Limb (tissue), 2 donors: Measurements from ENCODE around the gene ANKRD34A.

Source experiments
- DNase-seq, 2 donors: peaks; one replicate each; pipeline ENCODE4 v3.0.0-alpha.2; 2016; ENCODE audit errors: extremely low spot score in 2 of 2

ANKRD34A gene

GRCh38 chr1:145991735-145992412 lies 27.5 kb upstream of the ANKRD34A start:
- no peak for DNase-seq

DNA sequence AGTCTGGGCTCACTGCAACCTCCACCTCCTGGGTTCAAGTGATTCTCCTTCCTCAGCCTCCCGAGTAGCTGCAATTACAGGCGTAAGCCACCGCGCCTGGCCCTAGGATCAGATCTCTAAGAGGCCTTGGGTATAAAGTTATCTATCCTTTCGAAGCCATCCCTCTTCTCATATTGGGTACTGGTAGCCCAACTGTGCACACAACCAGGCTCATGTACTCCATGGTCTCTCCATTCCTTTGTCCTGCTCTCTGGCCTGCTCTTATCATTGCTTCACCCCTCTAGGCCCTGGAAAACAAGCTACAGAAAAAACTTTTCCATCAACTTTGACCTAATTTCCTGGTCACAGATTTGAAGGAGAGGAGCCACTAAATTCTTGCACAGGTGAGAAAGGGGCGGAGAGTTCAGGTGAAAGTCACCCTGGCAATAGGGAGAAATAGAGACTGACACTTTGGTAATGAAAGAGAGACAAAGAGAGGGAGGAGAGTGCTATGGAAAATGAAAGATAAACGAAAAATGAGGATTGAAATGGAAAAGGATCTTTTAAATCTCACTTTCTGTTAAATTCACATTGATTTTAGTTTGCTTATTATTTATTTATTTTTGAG lies 26.0 kb upstream of the ANKRD34A start:
- DNase-seq: no peak

DNA sequence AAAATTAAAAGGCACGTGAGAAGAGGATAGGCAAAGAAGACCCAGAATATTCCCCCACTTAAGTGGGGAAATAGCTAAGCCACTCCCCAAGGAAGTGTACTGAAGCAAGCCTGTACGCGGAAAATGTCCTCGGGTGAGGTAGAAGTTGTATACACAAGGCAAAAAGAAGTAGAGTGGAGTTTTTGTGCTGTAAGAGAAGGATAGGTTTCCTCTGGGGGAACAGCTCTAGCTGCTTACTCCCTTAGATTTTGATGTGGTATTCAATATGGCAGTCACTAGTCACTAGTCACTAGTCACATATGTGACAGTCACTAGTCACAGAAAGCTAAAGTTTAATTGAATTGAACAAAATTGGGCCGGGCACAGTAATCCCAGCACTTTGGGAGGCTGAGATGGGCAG lies 24.4 kb upstream of the ANKRD34A start:
- DNase-seq: no peak

GRCh38 chr1:145987926-145988325 lies 23.6 kb upstream of the ANKRD34A start:
- DNase-seq: no peak

DNA sequence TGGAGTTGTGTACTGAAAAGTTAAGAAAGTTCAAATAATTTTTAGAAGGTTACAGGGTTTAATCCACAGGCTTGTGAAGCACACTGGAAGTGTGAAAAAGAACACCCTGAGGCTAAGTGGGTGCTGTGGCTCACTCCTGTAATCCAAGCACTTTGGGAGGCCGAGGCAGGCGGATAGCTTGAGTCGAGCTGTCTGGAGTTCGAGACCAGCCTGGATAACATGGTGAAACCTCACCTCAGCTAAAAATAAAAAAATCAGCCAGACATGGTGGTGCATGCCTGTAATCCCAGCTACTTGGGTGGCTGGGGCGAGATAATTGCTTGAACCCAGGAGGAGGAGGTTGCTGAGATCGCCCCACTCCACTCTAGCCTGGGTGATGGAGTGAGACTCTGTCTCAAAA lies 22.2 kb upstream of the ANKRD34A start:
- no peak for DNase-seq

- no peak for DNase-seq
These were observed 21.4 kb upstream of the ANKRD34A start for GRCh38 chr1:145985502-145986439.

GRCh38 chr1:145985129-145985501 lies 20.7 kb upstream of the ANKRD34A start:
- no peak for DNase-seq

DNA sequence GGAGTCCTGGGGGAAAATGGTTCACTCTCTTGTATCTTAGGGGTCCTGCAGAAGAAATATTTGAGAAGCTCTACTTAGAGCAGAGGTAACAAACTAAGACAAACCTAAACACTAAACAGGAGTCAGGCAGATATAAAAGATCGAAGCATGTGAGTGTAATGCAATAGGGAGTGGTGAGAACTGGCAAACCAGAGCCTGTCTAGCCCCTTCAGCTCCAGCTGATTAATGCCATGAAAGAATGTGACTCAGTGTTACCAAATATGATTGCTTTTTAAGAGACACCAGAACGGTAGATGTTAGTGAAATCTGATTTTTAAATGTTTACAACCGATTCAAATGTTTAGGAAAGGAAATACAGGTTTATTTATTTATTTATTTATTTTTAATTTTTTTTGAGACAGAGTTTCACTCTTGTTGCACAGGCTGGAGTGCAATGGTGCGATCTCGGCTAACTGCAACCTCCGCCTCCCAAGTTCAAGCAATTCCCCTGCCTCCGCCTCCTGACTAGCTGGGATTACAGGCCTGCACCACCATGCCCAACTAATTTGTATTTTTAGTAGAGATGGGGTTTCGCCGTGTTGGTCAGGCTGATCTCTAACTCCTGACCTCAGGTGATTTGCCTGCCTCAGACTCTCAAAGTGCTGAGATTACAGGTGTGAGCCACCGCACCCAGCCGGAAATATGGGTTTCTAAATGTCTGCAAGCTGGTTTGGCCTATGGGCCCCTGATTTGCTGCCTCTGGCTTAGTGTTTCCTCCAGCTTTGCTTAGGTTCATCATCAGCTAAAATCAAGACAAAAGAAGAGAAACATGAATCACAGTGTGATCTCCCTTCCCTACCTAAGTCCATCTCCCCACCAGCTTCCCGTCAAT lies 19.8 kb upstream of the ANKRD34A start:
- no peak for DNase-seq

DNA sequence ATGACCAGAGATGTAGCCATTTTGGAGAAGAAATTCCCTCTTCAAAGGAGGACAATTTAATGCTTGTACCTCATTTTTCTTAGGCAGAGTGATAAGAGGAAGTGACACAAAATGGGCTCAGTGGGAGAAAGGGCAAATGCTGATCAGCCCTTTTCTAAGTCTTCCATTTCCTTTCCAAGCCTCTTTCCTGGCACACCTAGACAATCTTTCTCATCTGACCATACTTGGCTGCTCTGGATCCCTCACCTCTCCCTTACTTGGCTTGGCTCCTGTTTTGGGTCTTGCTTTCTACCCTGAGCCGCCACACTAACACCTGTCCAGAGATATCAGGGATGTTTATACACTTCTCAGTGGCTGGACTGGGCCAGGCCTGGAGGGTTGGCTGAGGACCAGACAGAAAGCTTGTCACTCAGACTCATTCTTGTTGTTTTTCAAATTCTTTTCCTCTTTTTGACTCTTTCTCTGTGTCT lies 18.9 kb upstream of the ANKRD34A start:
- DNase-seq: no peak

DNA sequence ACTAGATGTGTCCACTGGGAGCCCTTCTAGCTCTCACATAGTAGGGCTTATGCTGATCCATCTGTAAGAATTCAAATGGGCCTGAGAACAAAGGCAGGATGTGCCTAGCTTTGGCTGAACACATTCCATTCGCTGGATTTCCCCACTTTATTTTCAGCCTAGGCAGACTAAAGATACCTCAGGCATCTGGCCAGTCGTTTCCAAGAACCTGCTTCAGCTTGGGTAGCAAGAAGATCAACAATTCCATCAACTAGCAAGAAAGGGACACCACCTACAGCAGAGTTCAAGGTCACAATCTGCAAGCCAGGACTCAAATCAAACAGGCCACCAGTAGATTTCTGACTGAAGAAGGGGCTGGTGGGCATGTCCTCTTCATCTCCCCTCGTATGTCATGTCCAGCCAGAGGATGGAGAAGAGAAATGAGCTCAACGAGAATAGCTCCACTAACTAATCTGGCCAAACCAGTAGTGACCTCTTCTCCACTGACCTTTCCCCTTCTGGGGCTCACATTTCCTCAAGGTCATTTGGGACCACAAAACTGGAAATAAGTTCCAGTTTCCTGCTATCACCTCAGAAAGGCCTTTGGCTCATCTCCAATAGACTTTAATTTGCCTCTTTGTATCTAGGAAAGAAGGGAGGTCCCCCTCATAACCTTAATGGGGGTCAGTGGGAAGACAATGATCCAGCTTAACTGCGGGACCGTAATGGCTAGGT lies 17.8 kb upstream of the ANKRD34A start:
- no peak for DNase-seq

GRCh38 chr1:145980457-145980994 lies 16.2 kb upstream of the ANKRD34A start:
- no peak for DNase-seq

DNA sequence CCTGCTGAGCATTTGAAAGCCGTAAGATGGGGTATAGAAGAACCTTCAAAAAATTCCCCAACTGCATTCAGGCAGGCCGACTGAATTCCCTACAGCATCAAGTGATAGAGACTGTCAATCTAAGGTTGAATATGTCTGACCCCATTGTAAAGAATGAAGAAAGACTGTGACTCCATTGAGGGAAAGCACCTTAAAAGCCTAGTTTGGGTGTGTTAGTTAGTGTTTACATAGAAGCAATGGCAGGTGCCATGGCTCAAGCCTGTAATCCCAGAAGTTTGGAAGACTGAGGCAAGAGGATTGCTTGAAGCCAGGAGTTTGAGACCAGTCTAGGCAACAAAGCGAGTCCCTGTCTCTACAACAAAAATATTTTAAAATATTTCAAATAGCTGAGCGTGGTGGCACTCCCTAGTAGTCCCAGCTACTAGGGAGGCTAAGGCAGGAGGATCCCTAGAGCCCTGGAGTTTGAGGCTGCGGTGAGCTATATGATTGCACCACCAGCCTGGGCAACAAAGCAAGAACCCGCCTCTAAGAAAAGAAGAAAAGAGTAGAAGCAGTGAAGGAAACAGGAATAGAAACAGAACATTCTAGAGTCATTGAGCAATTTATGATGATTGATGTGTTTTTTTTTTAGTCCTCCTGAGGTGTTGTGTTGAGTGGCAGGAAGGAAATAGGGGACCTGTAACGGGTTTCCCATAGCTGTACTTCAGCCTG lies 15.5 kb upstream of the ANKRD34A start:
- no peak for DNase-seq

DNA sequence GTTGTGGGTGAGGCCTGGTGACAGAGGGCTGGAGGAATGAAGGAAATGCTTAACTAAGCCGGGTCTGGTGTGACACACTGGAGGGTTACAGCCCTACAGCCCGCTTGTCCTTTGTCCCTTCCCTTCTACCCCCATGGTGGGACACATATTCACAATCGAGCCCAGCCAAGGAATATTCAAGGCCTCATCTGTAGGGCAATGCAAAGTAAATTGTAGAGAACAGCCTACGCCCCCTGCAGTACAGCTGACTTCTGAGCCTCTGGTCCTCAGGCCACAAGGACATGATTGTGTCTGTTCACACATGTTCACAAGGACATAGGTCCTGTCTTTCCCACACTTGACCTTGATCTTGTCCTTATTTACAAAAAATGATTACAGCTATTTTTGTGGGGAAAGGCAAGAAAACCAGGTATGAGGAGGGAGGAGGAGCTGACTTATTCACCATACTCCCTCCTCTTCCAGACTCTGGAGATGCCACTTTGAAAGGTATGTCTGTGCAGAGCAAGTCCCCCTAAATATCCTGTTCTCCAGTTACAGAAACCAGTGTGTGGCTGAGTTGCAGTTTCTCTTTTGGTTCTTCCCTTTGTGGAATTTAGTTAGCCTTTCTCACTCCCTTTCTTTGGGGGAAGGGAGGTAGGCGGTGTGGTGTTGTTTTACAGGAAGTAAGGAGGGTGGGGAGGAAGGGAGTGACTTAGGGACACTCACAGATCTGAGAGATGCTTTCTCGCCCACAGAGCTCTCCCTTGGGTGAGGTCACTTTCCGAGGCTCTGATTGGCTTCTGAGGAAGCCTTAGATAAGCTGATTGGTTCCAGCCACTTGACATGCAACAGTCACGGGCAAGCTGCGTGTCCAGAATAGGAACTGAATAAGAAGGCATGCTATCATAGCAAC lies 14.7 kb upstream of the ANKRD34A start:
- peak; percentile 84 to 95 for DNase-seq

DNA sequence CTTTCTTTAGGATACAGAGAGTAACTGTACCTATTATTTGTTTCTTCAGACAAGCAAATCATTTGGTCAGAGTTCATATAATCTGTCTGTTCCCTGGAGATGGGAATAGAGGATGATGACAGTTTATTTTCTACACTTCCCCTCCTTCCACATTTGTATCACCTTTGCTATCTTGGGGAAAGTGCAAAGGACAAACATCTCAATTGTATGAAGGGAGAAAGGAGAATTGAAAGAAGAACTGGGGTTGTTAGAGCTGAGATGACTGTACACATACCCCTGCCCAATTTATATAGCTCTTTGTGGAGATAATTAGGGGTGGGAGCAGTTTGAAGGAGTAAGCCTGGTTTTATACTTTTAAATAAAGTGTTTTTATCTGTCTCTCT lies 14.1 kb upstream of the ANKRD34A start:
- no peak for DNase-seq

GRCh38 chr1:145977486-145978470 lies 13.4 kb upstream of the ANKRD34A start:
- peak; percentile 75 to 86 for DNase-seq

GRCh38 chr1:145977016-145977415 lies 12.6 kb upstream of the ANKRD34A start:
- no peak for DNase-seq

DNA sequence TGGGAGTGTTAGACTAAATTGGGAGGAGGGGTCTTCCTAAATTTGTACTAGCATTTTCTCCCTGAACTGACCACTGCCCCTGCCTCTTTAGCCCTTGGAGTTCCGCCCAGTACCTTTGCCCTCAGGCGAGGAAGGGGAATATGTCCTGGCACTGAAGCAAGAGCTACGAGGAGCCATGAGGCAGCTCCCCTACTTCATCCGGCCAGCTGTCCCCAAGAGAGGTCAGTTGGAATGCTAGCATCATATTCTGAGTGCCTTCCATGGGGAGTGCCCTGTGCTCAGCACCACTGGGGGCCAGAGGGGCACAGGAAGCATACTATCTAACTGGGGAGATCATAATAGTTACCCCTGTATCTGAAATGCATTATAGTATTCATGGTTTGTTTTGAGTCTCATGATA lies 10.8 kb upstream of the ANKRD34A start:
- DNase-seq: no peak

GRCh38 chr1:145974721-145975120 lies 10.3 kb upstream of the ANKRD34A start:
- no peak for DNase-seq
